HG03442 (cell line): ENCODE measurements around the gene BCL11A.

Experiments used
- ATAC-seq: cut with Tn5 transposase; IDR thresholded peaks from one replicate; pipeline ENCODE4 v1.9.1; 2021; ENCODE audit warnings: mild to moderate bottlenecking, moderate library complexity; ENCODE audit not compliant: unreplicated experiment

BCL11A gene

GRCh38 chr2:60509066-60509465 is 44.4 kb downstream of the BCL11A start:
- no peak for ATAC-seq

GRCh38 chr2:60508339-60508917 is 45.0 kb downstream of the BCL11A start:
- ATAC-seq = no peak

DNA sequence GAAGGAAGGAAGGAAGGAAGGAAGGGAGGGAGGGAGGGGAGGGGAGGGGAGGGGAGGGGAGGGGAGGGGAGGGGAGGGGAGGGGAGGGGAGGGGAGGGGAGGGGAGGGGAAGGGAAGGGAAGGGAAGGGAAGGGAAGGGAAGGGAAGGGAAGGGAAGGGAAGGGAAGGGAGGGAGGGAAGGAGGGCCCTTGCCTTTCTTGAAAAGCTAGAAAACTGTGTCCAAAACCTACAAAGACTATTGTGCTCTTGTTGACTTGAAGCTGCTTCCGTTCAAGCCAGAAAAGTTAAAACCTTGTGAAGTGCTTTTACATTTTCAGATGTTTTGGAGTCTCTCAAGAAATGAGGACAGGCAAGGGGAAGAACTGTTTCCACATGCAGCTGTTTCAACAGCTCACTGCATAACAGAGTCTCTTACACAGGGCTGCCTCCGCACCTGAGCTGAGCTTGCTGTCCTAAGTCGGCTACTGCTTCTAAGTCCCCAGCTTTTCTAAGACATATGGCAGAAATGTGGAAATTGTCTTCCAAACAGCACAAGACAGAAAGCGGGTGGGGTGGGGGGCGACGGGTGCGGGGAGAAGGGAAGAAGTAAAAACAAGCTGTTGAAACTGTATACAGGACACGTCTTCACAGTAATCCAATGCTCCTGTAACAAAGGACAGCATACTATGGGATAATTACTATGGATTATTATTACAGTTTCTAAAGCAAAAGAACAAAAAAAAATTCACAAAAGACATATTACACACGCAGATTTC is 46.1 kb downstream of the BCL11A start:
- no peak for ATAC-seq

GRCh38 chr2:60505880-60506260 is 47.6 kb downstream of the BCL11A start:
- peak; percentile 59 for ATAC-seq

DNA sequence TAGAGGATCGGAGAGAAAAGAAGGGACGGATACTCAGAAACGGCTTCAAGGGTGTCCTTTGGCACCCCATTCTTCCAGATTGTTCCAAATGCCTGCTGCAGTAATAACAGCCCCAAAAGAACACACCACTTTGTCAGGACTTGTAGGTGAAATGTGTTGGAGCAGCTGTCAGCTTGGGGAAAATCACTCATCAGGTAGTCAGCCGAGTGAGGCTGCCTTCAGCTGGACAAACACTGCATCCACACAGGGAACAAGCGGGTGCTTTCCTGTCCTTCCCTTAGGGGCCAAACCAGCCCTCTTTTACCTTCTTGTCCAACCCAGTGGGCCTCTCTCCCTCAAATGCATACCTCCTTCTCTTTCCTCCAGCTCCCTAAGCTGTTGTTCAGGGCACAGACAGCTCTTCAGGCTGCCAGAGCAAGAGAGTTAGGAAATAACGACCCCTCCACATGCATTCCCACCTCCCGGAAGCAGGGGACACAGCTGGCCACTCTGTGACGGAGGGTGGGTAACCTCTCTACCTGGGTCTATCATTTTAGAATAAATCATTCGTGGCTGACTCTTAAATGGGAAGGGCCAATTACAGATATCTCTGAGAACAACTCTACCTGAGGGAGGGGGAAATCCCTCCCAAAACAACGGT is 48.1 kb downstream of the BCL11A start:
- no peak for ATAC-seq

DNA sequence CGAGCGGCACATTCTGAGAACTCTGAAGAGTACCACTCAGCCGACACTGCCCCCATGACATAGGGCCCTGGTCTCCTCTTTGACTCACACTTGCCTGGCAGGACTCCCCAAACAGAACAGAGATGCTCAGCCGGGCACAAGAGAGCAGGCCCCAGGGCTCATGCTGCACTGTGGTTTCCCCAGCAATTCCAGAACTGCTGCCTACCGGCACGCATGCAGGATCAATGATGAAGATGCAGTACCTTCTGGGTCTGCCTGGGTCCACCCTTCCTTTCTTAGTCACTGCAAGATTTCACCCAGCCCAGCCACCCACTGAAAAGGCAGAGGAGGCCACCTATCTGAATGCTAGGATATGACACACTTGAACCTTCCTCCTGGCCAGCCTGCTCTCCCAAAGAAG is 49.4 kb downstream of the BCL11A start:
- ATAC-seq = no peak

- no peak for ATAC-seq
Observed at GRCh38 chr2:60502144-60502543, 51.3 kb downstream of the BCL11A start.

DNA sequence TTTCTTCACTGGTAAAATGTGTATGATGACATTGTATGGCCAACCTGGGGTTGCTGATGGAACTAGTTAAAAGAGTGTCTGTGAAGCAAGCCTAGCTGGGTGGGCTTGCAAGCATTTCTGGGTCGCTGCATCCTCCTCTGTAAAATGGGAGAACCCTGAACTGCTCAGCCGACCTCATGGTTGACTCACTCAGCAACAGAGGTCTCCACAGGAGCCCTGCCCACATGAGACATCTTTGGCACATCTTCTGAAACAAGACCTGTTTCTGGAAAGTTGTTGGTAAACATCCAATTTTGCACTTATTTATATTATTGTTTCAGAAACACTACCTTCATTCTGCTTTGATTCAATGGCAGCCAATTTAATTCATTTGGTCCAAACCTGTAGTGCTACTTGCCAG is 52.6 kb downstream of the BCL11A start:
- ATAC-seq = no peak

- ATAC-seq = no peak
Observed at GRCh38 chr2:60499651-60500265, 53.7 kb downstream of the BCL11A start.

DNA sequence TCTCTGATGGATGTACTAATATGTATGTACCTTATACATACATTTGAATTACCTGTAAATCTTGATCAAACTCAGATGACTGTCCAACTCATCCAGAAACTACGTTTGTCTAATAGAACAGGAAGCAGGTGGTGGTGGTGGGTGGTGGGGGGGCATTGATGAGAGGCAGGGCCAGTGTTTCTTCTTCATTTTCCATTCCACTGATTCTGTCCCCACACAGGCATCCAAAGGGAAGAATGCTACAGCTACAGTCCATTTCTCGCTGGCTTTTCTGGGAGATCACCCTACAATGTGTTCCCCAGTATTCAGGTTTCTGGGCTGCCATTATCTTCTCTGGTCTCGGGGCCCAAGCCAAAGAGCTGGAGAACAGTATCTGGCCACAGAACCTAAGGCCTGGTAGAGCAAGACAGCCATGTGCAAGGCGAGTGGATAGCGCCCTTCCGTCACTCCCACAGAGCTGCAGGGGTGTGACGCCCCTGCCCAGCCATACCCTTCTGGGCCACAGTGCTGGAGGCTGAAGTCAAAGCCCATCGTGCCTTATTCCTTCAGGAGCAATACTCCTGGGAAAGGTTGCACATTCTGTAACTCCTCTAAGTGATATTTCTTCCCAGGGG is 54.5 kb downstream of the BCL11A start:
- peak; percentile 38 for ATAC-seq

GRCh38 chr2:60498127-60498815 is 55.2 kb downstream of the BCL11A start:
- peak; percentile 33 for ATAC-seq

DNA sequence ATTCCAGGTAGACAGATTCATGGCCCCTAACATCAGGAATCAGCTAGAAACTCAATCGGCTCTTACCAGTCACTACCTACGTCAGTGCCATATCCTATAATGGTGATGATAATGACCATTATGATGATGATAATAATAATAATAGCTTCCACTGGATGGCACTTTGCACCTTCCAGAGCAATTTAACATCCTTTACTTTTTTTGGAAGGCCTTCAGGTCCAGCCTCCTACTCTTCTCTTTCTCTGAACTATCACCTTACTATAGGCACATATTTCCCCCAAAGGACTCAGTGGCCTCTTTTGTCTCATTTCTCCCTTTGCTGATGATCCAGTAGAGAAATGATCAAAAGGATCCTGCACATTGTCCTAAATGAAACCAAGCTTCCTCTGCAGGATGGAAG is 56.0 kb downstream of the BCL11A start:
- ATAC-seq = no peak

DNA sequence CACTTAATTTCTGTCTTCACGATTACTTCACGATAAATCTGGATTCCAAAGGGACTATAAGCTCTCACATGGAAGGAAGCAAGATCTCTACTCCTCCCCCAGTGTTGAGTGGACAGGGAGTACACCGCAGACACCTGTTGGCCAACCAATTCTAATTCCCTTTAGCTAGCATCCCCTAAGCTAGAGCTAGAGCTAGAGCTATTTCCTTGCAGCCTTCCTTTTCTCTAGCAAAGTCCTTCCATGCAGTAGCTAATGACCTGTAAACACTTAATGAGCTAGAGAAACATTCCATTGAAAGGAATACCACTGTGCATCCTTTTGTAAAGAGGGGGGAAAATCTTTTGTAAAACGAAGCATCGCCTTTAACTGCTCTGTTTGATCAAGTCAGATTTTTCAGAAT is 56.5 kb downstream of the BCL11A start:
- no peak for ATAC-seq

GRCh38 chr2:60496475-60496874 is 57.0 kb downstream of the BCL11A start:
- no peak for ATAC-seq

DNA sequence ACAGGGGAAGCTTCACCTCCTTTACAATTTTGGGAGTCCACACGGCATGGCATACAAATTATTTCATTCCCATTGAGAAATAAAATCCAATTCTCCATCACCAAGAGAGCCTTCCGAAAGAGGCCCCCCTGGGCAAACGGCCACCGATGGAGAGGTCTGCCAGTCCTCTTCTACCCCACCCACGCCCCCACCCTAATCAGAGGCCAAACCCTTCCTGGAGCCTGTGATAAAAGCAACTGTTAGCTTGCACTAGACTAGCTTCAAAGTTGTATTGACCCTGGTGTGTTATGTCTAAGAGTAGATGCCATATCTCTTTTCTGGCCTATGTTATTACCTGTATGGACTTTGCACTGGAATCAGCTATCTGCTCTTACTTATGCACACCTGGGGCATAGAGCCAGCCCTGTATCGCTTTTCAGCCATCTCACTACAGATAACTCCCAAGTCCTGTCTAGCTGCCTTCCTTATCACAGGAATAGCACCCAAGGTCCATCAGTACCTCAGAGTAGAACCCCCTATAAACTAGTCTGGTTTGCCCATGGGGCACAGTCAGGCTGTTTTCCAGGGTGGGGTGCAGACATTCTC is 58.3 kb downstream of the BCL11A start:
- ATAC-seq = no peak

GRCh38 chr2:60493804-60494387 is 59.6 kb downstream of the BCL11A start:
- ATAC-seq = no peak

GRCh38 chr2:60492548-60492947 is 60.9 kb downstream of the BCL11A start:
- ATAC-seq = no peak

DNA sequence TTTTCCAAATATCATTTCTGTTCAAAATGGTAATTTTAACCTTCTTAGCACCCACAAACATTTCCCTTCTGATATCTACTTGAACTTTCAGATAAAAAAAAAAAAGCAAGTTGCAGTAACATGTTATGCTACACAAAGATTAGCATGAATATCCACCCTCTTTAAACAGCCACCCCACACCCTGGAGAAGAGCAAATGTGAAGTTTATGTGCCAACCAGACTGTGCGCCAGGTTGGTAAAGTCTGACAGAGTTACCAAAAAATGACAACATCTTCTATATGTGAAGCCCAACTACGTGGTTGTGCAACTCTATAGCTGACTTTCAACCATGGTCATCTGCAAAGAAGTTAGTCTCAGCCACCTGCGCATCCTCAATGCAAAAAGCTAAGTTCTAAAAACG is 62.6 kb downstream of the BCL11A start:
- ATAC-seq = no peak

- no peak for ATAC-seq
Observed at GRCh38 chr2:60490441-60490840, 63.0 kb downstream of the BCL11A start.

DNA sequence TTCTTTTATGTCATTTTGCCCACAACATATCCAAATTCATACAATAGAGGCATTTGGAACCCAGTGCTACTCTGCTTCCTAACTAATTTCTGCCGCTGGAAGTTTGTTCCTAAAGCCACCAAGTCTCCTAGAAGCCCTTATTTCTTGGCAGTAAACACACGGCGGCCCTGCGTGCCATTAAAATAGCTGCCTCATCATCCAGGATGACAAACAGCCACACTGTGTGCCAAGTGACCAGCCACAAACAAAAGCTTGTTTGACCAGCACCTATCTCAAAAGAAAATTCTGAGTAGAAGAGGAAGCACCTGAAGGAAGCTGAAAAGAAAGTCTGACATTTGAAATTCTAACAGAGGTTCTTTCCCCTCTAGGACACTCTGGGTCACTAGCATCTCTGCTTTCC is 64.2 kb downstream of the BCL11A start:
- ATAC-seq = no peak
